Astrocyte (in vitro differentiated cells and primary cell): ENCODE results near the gene LRRC23. TPM values are rescaled to one million over a fixed set of nuclear protein-coding genes. Genes with fewer than 3 reads are reported as not detected.

ENCODE experiments used
- DNase-seq: peaks from one replicate; pipeline ENCODE4 v3.0.0-alpha.2; 2010; ENCODE audit warnings: low read depth
- FAIRE-seq: peaks from 2 replicates; lab custom pipeline; 2011; peaks lifted over from hg19 to GRCh38; lab: Jason Lieb, UNC
- H2AFZ ChIP-seq: 2 replicates; pipeline ENCODE4 v1.6.0; 2012; ENCODE audit warnings: low read depth, low read length, inconsistent platforms
- H3K27ac ChIP-seq: 2 replicates; pipeline ENCODE4 v1.5.1; 2011; ENCODE audit warnings: low read depth, low read length, inconsistent platforms
- H3K27me3 ChIP-seq: 2 replicates; pipeline ENCODE4 v1.6.0; 2011; ENCODE audit warnings: low read length, inconsistent platforms; ENCODE audit not compliant: insufficient read depth
- H3K36me3 ChIP-seq: 2 replicates; pipeline ENCODE4 v1.5.1; 2011; ENCODE audit warnings: low read length, inconsistent platforms; ENCODE audit not compliant: insufficient read depth
- H3K4me1 ChIP-seq: 2 replicates; pipeline ENCODE4 v1.5.1; 2011; ENCODE audit warnings: low read length, inconsistent platforms; ENCODE audit not compliant: insufficient read depth
- H3K4me2 ChIP-seq: 2 replicates; pipeline ENCODE4 v1.6.0; 2012; ENCODE audit warnings: low read length, inconsistent platforms
- H3K4me3 ChIP-seq: 2 replicates; pipeline ENCODE4 v1.5.1; 2011; ENCODE audit warnings: low read depth, mild to moderate bottlenecking, low read length, inconsistent platforms; ENCODE audit not compliant: insufficient read depth
- H3K79me2 ChIP-seq: 2 replicates; pipeline ENCODE4 v1.6.0; 2012; ENCODE audit warnings: mild to moderate bottlenecking, low read length, inconsistent platforms; ENCODE audit not compliant: insufficient read depth
- H3K9ac ChIP-seq: 2 replicates; pipeline ENCODE4 v1.6.0; 2012; ENCODE audit warnings: mild to moderate bottlenecking, low read length, inconsistent platforms
- H3K9me3 ChIP-seq: 2 replicates; pipeline ENCODE4 v1.5.1; 2012; ENCODE audit warnings: low read depth, mild to moderate bottlenecking, low read length, inconsistent platforms; ENCODE audit not compliant: insufficient read depth
- H4K20me1 ChIP-seq: 2 replicates; pipeline ENCODE4 v1.6.0; 2012; ENCODE audit warnings: low read length, inconsistent platforms; ENCODE audit not compliant: insufficient read depth
- H3K27ac Mint-ChIP-seq: one replicate; pipeline ENCODE4 v1.8.0; 2021; ENCODE audit warnings: mild to moderate bottlenecking, mixed read lengths; ENCODE audit not compliant: unreplicated experiment
- H3K27me3 Mint-ChIP-seq: one replicate; pipeline ENCODE4 v1.8.0; 2021; ENCODE audit warnings: low read depth, mixed read lengths; ENCODE audit not compliant: unreplicated experiment
- H3K36me3 Mint-ChIP-seq: one replicate; pipeline ENCODE4 v1.8.0; 2021; ENCODE audit warnings: low read depth, mixed read lengths; ENCODE audit not compliant: unreplicated experiment
- H3K4me1 Mint-ChIP-seq: one replicate; pipeline ENCODE4 v1.8.0; 2021; ENCODE audit warnings: low read depth, mixed read lengths; ENCODE audit not compliant: unreplicated experiment
- H3K4me3 Mint-ChIP-seq: one replicate; pipeline ENCODE4 v1.8.0; 2021; ENCODE audit warnings: mild to moderate bottlenecking, moderate library complexity, mixed read lengths; ENCODE audit not compliant: unreplicated experiment
- H3K9me3 Mint-ChIP-seq: one replicate; pipeline ENCODE4 v1.8.0; 2021; ENCODE audit warnings: mild to moderate bottlenecking, mixed read lengths; ENCODE audit not compliant: unreplicated experiment
- EZH2 ChIP-seq: IDR thresholded peaks from 2 replicates; pipeline ENCODE4 v1.6.1; 2012; ENCODE audit warnings: mild to moderate bottlenecking, low read length, inconsistent platforms; ENCODE audit not compliant: insufficient read depth
- total RNA-seq: library from RNA; stranded (reverse); gene quantifications from 2 replicates; pipeline ENCODE4 v1.2.1, GENCODE V29; 2021
- TF ChIP-seq, protein P1 (sequence below): IDR thresholded peaks from 2 replicates; pipeline ENCODE4 v1.5.1; 2011; ENCODE audit warnings: low read depth, mild to moderate bottlenecking, inconsistent platforms, low read length, moderate library complexity; ENCODE audit not compliant: insufficient read depth

The LRRC23 gene
- total RNA-seq, 1 donor from 2014 or later, result 5.2 TPM

DNA sequence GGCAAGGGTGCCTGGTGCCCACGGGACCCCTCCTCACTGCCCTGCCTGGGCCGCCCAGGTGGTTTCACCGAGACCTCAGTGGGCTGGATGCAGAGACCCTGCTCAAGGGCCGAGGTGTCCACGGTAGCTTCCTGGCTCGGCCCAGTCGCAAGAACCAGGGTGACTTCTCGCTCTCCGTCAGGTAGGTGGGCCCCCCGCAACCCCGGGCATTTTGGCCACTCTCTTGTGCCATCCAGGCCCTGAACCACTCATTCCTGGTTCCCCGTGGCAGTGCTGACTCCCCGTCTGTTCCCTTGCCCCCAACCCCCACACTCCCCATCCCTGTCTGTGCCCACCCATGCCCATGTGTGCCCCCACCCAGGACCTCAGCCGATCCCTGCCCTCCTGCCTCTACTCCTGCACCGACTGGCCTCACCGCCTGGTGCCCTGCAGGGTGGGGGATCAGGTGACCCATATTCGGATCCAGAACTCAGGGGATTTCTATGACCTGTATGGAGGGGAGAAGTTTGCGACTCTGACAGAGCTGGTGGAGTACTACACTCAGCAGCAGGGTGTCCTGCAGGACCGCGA lies 47.0 kb downstream of the LRRC23 start:
- Mint-ChIP-seq H3K27ac (no peak overlapping the region), H3K9me3 (no peaks in the 10 kb centered on the region), H3K4me3 (no peak overlapping the region), H3K4me1 (peaks cover 19% of the 10 kb centered on the region), H3K27me3 (no peaks in the 10 kb centered on the region), H3K36me3 (no peaks in the 10 kb centered on the region)
- Histone ChIP-seq H3K79me2 (no peaks in the 10 kb centered on the region), H3K4me3 (no peak overlapping the region), H3K9ac (no peak overlapping the region), H3K27me3 (no peaks in the 10 kb centered on the region), H4K20me1 (peaks cover 6% of the 10 kb centered on the region), H3K4me2 (no peak overlapping the region), H3K36me3 (no peaks in the 10 kb centered on the region), H3K4me1 (peaks cover 19% of the 10 kb centered on the region), H3K27ac (no peak overlapping the region), H2AFZ (no peak overlapping the region), H3K9me3 (no peaks in the 10 kb centered on the region)
- TF ChIP-seq, protein P1, sequence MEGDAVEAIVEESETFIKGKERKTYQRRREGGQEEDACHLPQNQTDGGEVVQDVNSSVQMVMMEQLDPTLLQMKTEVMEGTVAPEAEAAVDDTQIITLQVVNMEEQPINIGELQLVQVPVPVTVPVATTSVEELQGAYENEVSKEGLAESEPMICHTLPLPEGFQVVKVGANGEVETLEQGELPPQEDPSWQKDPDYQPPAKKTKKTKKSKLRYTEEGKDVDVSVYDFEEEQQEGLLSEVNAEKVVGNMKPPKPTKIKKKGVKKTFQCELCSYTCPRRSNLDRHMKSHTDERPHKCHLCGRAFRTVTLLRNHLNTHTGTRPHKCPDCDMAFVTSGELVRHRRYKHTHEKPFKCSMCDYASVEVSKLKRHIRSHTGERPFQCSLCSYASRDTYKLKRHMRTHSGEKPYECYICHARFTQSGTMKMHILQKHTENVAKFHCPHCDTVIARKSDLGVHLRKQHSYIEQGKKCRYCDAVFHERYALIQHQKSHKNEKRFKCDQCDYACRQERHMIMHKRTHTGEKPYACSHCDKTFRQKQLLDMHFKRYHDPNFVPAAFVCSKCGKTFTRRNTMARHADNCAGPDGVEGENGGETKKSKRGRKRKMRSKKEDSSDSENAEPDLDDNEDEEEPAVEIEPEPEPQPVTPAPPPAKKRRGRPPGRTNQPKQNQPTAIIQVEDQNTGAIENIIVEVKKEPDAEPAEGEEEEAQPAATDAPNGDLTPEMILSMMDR, result no peak
- TF ChIP-seq EZH2, result no peak
- no peak for DNase-seq
- no peak for FAIRE-seq

DNA sequence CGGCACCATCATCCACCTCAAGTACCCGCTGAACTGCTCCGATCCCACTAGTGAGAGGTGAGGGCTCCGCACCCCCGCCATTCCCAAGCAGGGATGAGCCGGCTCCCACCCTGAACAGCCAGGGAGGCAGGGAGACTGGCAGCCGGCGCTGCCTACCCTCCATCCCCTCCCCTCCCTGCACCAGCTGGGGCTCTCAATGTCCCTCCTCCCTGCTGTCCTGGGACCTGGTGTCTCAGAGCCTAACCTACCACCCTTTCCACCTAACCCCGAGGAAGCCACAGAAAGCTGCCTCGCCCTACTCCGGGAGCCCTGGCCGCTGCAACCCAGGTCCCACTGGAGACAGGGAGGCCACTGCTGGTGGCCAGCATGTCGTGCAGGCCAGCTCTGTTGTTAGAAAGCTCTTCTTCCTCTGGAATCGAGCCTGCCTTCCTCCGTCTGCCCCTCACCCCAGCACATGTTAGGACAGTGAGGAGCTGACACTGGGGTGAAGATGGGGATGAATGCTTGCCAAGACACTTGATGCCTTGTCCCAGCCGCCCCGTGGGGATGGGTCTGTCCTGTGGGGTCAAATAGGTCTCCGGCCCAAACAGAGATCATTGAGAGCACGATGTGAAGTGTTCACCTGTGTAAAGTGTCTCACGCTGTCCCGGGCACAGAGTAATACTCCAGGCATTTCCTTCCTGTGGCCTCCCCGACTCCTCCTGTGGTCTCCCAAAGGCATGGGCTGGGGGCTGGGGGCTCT lies 47.7 kb downstream of the LRRC23 start:
- no peak overlapping the region for H3K4me3 Mint-ChIP-seq

More for the DNA sequence above, 47.7 kb downstream of the LRRC23 start:
- H3K4me1 ChIP-seq, result peaks cover 19% of the 10 kb centered on the region
- peaks cover 19% of the 10 kb centered on the region for H3K4me1 Mint-ChIP-seq
- no peak overlapping the region for H3K27ac ChIP-seq
- peaks cover 4% of the 10 kb centered on the region for H3K27me3 Mint-ChIP-seq
- H3K36me3 ChIP-seq, result no peaks in the 10 kb centered on the region
- H3K27me3 ChIP-seq, result no peaks in the 10 kb centered on the region
- H2AFZ ChIP-seq, result peak overlapping the region; percentile 56
- peaks cover 2% of the 10 kb centered on the region for H3K36me3 Mint-ChIP-seq
- no peak overlapping the region for H3K9ac ChIP-seq
- TF ChIP-seq, protein P1, result no peak
- TF ChIP-seq EZH2, result no peak
- H3K9me3 ChIP-seq, result no peaks in the 10 kb centered on the region
- FAIRE-seq (no peak), DNase-seq (no peak)
- no peak overlapping the region for H3K4me3 ChIP-seq
- no peaks in the 10 kb centered on the region for H3K79me2 ChIP-seq
- H3K4me2 ChIP-seq, result peak overlapping the region; percentile 39
- H3K9me3 Mint-ChIP-seq, result no peaks in the 10 kb centered on the region
- H4K20me1 ChIP-seq, result no peaks in the 10 kb centered on the region
- H3K27ac Mint-ChIP-seq, result no peak overlapping the region
